Measurements from ENCODE around the gene KCNJ6.
"Not testable (repeated sequence)": the region's sequence is repeated elsewhere in the genome, so short reads cannot be mapped to it uniquely, and the experiment has no call there.

Gene KCNJ6

GRCh38 chr21:37916310-37917051 is at the start of gene KCNJ6:
TSS of gene KCNJ6 (minus strand) at chr21:37916457. CDS start at chr21:37840682, 75,775 bp downstream.
- H3K4me3 ChIP-seq (ENCODE audit: low read length) = no peak within 1 kb of the TSS
- no peak for TF ChIP-seq ZNF274 (IDR thresholded peaks at IDR 0.05; ENCODE audit: low read depth, low read length)

- no peak overlapping the region for H3K4me3 ChIP-seq (ENCODE audit: low read length)
- no peak for TF ChIP-seq ZNF274 (IDR thresholded peaks at IDR 0.05; ENCODE audit: low read depth, low read length)
Observed at GRCh38 chr21:37965088-37965805, 49.0 kb upstream of the KCNJ6 start.

GRCh38 chr21:37958537-37958936 is 42.3 kb upstream of the KCNJ6 start:
- no peak for TF ChIP-seq ZNF274 (IDR thresholded peaks at IDR 0.05; ENCODE audit: low read depth, low read length)

GRCh38 chr21:37956772-37957171 is 40.5 kb upstream of the KCNJ6 start:
- no peak for TF ChIP-seq ZNF274 (IDR thresholded peaks at IDR 0.05; ENCODE audit: low read depth, low read length)
- no peak overlapping the region for H3K4me3 ChIP-seq (ENCODE audit: low read length)

More at GRCh38 chr21:37958537-37958936, 42.3 kb upstream of the KCNJ6 start:
- no peak overlapping the region for H3K4me3 ChIP-seq (ENCODE audit: low read length)

GRCh38 chr21:37945036-37945435 is 28.8 kb upstream of the KCNJ6 start:
- no peak overlapping the region for H3K4me3 ChIP-seq (ENCODE audit: low read length)
- no peak for TF ChIP-seq ZNF274 (IDR thresholded peaks at IDR 0.05; ENCODE audit: low read depth, low read length)

- H3K4me3 ChIP-seq (ENCODE audit: low read length) = no peak overlapping the region
Observed at GRCh38 chr21:37944496-37944895, 28.2 kb upstream of the KCNJ6 start.

GRCh38 chr21:37940691-37941090 is 24.4 kb upstream of the KCNJ6 start:
- no peak for TF ChIP-seq ZNF274 (IDR thresholded peaks at IDR 0.05; ENCODE audit: low read depth, low read length)
- no peak overlapping the region for H3K4me3 ChIP-seq (ENCODE audit: low read length)

More at GRCh38 chr21:37944496-37944895, 28.2 kb upstream of the KCNJ6 start:
- no peak for TF ChIP-seq ZNF274 (IDR thresholded peaks at IDR 0.05; ENCODE audit: low read depth, low read length)

- no peak for TF ChIP-seq ZNF274 (IDR thresholded peaks at IDR 0.05; ENCODE audit: low read depth, low read length)
Observed at GRCh38 chr21:37939838-37940237, 23.6 kb upstream of the KCNJ6 start.

GRCh38 chr21:37939251-37939650 is 23.0 kb upstream of the KCNJ6 start:
- no peak overlapping the region for H3K4me3 ChIP-seq (ENCODE audit: low read length)
- no peak for TF ChIP-seq ZNF274 (IDR thresholded peaks at IDR 0.05; ENCODE audit: low read depth, low read length)

More at GRCh38 chr21:37939838-37940237, 23.6 kb upstream of the KCNJ6 start:
- no peak overlapping the region for H3K4me3 ChIP-seq (ENCODE audit: low read length)

GRCh38 chr21:37937668-37938067 is 21.4 kb upstream of the KCNJ6 start:
- TF ChIP-seq ZNF274 (IDR thresholded peaks at IDR 0.05; ENCODE audit: low read depth, low read length) = no peak
- no peak overlapping the region for H3K4me3 ChIP-seq (ENCODE audit: low read length)

GRCh38 chr21:37936010-37936785 is 19.9 kb upstream of the KCNJ6 start:
- H3K4me3 ChIP-seq (ENCODE audit: low read length) = no peak overlapping the region
- TF ChIP-seq ZNF274 (IDR thresholded peaks at IDR 0.05; ENCODE audit: low read depth, low read length) = no peak

GRCh38 chr21:37932936-37933335 is 16.7 kb upstream of the KCNJ6 start:
- no peak overlapping the region for H3K4me3 ChIP-seq (ENCODE audit: low read length)
- TF ChIP-seq ZNF274 (IDR thresholded peaks at IDR 0.05; ENCODE audit: low read depth, low read length) = no peak

GRCh38 chr21:37927711-37928110 is 11.5 kb upstream of the KCNJ6 start:
- H3K4me3 ChIP-seq (ENCODE audit: low read length) = no peak overlapping the region
- TF ChIP-seq ZNF274 (IDR thresholded peaks at IDR 0.05; ENCODE audit: low read depth, low read length) = no peak

- no peak for TF ChIP-seq ZNF274 (IDR thresholded peaks at IDR 0.05; ENCODE audit: low read depth, low read length)
- H3K4me3 ChIP-seq (ENCODE audit: low read length) = no peak overlapping the region
Observed at GRCh38 chr21:37921091-37921490, 4.8 kb upstream of the KCNJ6 start.

GRCh38 chr21:37920302-37920701 is 4.0 kb upstream of the KCNJ6 start:
- not testable (repeated sequence) for H3K4me3 ChIP-seq (ENCODE audit: low read length)

Data from GM08714 (cell line).